Measurements from ENCODE around the gene ANKMY1. TPM values are rescaled to one million over a fixed set of nuclear protein-coding genes. Genes with fewer than 3 reads are reported as not detected.

The ANKMY1 gene
- polyA plus RNA-seq, 2 of the 4 experiments (the other 2 are of a cell fraction), result 10.6 to 16.5 TPM

GRCh38 chr2:240500561-240501423 is 57.0 kb downstream of the ANKMY1 start:
- Histone ChIP-seq H3K4me1 (no peaks in the 10 kb centered on the region), H3K9me3 (no peaks in the 10 kb centered on the region), H3K27ac (no peak overlapping the region), H3K4me3 (no peak overlapping the region), H3K4me2 (no peak overlapping the region)
- FAIRE-seq (no peak), ATAC-seq (no peak), DNase-seq (ENCODE audit: low read depth in 1 of 2, low spot score in 1 of 2) (no peak)
- TF ChIP-seq JUN (IDR thresholded peaks at IDR 0.05) (no peak), SMC3 (IDR thresholded peaks at IDR 0.05) (no peak), CHD2 (IDR thresholded peaks at IDR 0.05; ENCODE audit: low read length, partially characterized antibody) (no peak), RAD21 (conservative IDR thresholded peaks at IDR 0.05 in 1 of 2, IDR thresholded peaks at IDR 0.05 in 1 of 2) (no peak)
- ChIA-PET POLR2A (no interaction called here), CTCF (no interaction called here)
- WGBS (ENCODE audit: missing lambda C conversion rate), result 95% methylated on average over 21 of the region's 24 CpGs

GRCh38 chr2:240499309-240500301 is 58.2 kb downstream of the ANKMY1 start:
- ChIA-PET POLR2A (no interaction called here), CTCF (no interaction called here)
- ATAC-seq (no peak), FAIRE-seq (no peak), DNase-seq (ENCODE audit: low read depth in 1 of 2, low spot score in 1 of 2) (no peak)
- H3K9me3 ChIP-seq, result no peaks in the 10 kb centered on the region
- no peaks in the 10 kb centered on the region for H3K4me1 ChIP-seq
- WGBS (ENCODE audit: missing lambda C conversion rate), result 86% methylated on average over 18 of the region's 32 CpGs
- H3K4me2 ChIP-seq, result no peak overlapping the region
- TF ChIP-seq HDAC2 (IDR thresholded peaks at IDR 0.05) (no peak), ZFP36 (IDR thresholded peaks at IDR 0.05; ENCODE audit: borderline replicate concordance, partially characterized antibody) (no peak), ESRRA (IDR thresholded peaks at IDR 0.05; ENCODE audit: borderline replicate concordance, low read length) (no peak), FOSL2 (IDR thresholded peaks at IDR 0.05) (no peak), FOSL2 (CRISPR knock-in tag; IDR thresholded peaks at IDR 0.05) (no peak), ELK1 (IDR thresholded peaks at IDR 0.05; ENCODE audit: low read depth, low read length) (no peak), JUNB (IDR thresholded peaks at IDR 0.05) (no peak), ZSCAN20 (CRISPR knock-in tag; IDR thresholded peaks at IDR 0.05) (no peak), SREBF2 (IDR thresholded peaks at IDR 0.05) (no peak), KDM5A (IDR thresholded peaks at IDR 0.05) (no peak), HOXA7 (CRISPR knock-in tag; IDR thresholded peaks at IDR 0.05) (no peak), FOXS1 (CRISPR knock-in tag; IDR thresholded peaks at IDR 0.05) (no peak), MAZ (IDR thresholded peaks at IDR 0.05; ENCODE audit: borderline replicate concordance, low read depth, low read length) (no peak), CHD2 (IDR thresholded peaks at IDR 0.05; ENCODE audit: low read length, partially characterized antibody) (no peak), HES2 (IDR thresholded peaks at IDR 0.05) (no peak), HOXB5 (CRISPR knock-in tag; IDR thresholded peaks at IDR 0.05) (no peak), BHLHE40 (IDR thresholded peaks at IDR 0.05; ENCODE audit: low read depth, low read length) (no peak), KDM1A (IDR thresholded peaks at IDR 0.05; ENCODE audit: low read depth) (no peak), RAD21 (conservative IDR thresholded peaks at IDR 0.05 in 1 of 2, IDR thresholded peaks at IDR 0.05 in 1 of 2) (no peak), MYC (IDR thresholded peaks at IDR 0.05; ENCODE audit: borderline replicate concordance, low read length) (no peak), EHMT2 (IDR thresholded peaks at IDR 0.05; ENCODE audit: low read depth) (no peak)
- no peak overlapping the region for H3K27ac ChIP-seq
- H3K4me3 ChIP-seq, result no peak overlapping the region
